LNCAP (cell line): ENCODE measurements around the gene FAM111B.

ENCODE experiments used
- TF ChIP-seq, protein P1 (sequence below): fragments of 450-650 bp; IDR thresholded peaks from 2 replicates; pipeline ENCODE4 v1.5.1; 2017; ENCODE audit warnings: mild to moderate bottlenecking

Gene FAM111B

DNA sequence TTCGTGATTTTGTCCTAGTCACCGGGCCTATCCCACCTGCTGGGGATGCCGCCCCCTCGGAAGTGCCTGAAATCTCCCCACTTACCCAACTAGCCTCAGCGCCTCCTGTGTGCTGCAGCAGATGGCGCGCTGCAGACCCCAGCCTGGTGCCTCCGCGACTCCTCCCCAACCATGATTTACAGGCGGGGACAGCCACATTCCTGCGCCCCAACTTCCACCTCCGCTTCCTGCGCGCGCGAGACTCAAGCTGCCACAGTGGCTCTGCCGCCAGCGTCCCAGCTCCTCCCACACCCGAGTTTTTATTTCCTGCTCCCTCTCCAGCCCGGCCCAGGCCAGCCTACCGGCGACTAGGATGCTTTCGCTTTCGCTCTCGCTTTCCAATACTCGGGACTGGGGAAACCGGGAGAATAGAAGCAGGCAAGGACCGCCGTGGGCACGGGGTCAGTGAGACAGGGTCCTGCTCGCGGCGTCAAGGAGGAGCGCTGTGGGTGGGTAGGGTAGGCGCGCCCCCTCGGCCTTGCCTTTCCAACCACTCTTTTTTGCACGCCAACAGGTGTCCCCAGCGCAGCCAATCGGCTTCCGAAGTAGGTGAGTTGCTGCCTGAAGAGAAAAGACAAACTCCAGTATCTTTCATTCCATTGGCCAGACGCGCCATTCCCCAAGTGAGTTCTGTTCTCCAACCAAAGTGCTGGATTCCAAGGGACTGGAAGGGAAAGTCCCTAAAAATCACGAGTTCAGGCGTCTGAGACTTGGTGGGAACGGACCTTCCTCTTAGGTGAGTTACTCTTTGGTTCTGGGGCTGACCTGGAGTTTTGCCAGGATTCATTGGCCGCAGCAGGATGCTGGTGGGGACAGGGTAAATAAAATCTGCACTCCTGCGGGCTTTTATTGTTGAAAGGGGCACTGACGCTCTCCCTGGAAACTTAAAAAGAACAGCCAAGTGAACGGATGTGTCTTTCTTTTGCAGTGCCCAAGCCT is 35.8 kb downstream of the FAM111B start, which contains the start of gene FAM111A:
TSS of gene FAM111A (plus strand) at position 327 of the 978 bp plus-strand sequence. CDS start 6,017 bp downstream, outside the sequence.
- TF ChIP-seq, protein P1, sequence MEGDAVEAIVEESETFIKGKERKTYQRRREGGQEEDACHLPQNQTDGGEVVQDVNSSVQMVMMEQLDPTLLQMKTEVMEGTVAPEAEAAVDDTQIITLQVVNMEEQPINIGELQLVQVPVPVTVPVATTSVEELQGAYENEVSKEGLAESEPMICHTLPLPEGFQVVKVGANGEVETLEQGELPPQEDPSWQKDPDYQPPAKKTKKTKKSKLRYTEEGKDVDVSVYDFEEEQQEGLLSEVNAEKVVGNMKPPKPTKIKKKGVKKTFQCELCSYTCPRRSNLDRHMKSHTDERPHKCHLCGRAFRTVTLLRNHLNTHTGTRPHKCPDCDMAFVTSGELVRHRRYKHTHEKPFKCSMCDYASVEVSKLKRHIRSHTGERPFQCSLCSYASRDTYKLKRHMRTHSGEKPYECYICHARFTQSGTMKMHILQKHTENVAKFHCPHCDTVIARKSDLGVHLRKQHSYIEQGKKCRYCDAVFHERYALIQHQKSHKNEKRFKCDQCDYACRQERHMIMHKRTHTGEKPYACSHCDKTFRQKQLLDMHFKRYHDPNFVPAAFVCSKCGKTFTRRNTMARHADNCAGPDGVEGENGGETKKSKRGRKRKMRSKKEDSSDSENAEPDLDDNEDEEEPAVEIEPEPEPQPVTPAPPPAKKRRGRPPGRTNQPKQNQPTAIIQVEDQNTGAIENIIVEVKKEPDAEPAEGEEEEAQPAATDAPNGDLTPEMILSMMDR = peak; percentile 46

DNA sequence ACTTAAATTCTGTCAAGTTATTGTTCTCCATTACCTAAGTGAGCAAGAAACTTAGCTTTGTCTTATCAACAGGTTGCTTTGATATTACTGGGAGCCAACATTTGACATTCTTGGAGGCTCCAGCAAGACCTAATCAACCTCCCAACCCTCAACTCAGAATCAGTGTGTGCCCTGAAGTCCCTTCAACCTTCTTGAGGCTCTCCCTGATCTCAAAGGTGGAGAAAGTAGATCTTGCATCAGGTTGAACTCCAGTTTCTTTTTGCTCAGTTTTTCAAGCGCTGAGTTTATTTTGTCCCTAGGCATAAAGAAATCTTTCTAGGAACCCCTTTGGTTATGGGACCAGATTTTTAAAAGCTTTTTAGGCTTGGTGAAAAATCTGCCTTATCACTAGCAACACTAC is 37.1 kb downstream of the FAM111B start:
- TF ChIP-seq, protein P1 = no peak

DNA sequence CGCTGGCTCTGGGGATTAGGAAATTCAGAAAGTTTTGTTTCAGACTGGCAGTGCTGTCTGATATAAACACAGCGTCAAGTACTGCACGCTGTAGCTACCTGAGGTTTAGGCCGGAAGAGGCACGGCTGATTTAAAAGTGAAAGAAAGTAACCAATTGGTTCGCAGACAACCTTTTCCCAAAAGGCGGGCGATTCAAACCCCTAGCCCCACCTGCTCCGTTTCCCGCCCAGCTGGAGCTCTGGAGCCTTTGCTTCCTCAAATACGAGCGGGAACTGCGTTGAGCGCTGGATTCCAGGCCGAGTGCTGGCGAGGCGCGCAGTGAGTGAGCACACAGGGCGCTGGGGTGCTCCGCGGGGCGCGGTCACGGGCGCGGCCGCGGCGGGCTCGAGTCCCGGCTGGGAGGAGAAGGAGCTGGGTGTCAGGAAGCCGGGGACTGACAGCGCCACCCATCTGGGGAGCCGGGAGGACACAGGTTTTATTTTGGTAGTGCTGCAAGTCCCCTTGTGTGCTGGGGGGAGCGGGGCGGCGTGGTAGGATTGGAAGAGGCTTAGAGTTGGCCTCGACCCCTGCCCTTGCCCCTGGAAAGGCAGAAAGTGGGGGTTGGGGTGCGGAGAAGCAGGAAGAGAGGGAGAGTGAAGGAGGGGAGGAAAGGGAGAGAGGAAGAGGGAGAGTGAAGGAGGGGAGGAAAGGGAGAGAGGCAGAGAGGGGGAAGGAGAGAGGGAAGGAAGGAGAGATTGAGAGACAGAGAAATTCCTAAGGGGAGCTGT is 37.7 kb downstream of the FAM111B start:
- TF ChIP-seq, protein P1 = no peak; the same call in 1 of the 2 replicates

DNA sequence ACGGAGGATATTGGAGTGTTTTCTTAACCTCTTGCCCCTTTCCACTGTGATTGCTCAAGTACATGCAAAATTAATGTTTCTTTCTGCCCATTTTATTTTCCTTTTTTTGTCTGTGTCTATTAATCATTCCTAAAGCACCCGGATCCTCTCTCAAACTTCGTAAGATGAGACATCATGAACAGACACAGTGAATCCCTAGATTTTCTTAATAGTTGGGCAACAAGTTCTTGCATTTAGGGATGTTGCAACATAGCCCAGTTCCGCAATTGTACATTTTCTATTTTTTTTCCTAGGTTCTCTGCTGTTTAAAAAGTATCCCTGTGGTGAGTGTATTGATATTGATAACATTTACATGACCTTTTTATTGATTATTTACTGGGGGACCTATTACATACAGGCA is 38.5 kb downstream of the FAM111B start:
- TF ChIP-seq, protein P1 = no peak

DNA sequence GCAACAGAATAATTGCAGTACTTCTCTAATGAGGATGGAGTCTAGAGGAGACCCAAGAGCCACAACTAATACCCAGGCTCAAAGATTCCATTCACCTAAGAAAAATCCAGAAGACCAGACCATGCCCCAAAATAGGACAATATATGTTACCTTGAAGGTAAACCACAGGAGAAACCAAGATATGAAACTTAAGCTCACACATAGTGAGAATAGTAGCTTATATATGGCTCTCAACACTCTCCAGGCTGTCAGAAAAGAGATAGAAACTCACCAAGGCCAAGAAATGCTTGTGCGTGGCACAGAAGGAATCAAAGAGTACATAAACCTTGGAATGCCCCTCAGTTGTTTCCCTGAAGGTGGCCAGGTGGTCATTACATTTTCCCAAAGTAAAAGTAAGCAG is 44.7 kb downstream of the FAM111B start:
- TF ChIP-seq, protein P1 = no peak

DNA sequence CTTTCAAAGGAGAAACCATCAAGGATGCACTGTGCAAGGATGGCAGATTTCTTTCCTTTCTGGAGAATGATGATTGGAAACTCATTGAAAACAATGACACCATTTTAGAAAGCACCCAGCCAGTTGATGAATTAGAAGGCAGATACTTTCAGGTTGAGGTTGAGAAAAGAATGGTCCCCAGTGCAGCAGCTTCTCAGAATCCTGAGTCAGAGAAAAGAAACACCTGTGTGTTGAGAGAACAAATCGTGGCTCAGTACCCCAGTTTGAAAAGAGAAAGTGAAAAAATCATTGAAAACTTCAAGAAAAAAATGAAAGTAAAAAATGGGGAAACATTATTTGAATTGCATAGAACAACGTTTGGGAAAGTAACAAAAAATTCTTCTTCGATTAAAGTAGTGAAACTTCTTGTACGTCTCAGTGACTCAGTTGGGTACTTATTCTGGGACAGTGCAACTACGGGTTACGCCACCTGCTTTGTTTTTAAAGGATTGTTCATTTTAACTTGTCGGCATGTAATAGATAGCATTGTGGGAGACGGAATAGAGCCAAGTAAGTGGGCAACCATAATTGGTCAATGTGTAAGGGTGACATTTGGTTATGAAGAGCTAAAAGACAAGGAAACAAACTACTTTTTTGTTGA is 45.4 kb downstream of the FAM111B start:
- TF ChIP-seq, protein P1 = no peak

DNA sequence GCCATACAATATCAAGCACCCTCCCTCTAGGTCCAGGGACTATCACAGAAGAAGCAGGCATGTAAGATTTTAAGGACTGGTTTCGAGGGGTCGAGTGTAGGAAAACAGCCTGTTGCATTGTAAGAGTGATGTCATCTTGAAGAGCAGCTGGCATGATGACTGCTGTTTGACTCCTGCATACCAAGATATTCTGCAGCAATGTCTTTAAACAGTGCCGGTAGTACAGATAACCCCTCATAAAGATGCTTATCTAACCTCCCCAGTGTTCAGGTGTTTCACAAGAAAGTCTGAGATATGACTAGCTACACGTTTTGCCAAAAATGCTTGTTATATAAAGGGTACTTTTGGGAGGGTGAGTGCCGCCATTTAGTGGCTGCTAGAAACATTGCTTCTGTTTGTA is 47.6 kb downstream of the FAM111B start:
- TF ChIP-seq, protein P1 = no peak
